GM23338 (cell line): ENCODE measurements around the gene CMTR1. TPM values are rescaled to one million over a fixed set of nuclear protein-coding genes. Genes with fewer than 3 reads are reported as not detected.
A peak's percentile ranks its signal among the peaks of the same experiment; 100 is the strongest.

Experiments
- ATAC-seq: fragments of 200-7000 bp; cut with Tn5 transposase; 3 replicates; pipeline ENCODE4 v1.9.1; 2020
- DNase-seq: peaks from one replicate; pipeline ENCODE4 v3.0.0-alpha.2; 2015; ENCODE audit warnings: low spot score
- H2AFZ ChIP-seq: fragments of 200-600 bp; sonication (generic); 2 replicates; pipeline ENCODE4 v1.8.0; 2016; ENCODE audit warnings: antibody characterized with exemption, mild to moderate bottlenecking, moderate library complexity
- H3F3A ChIP-seq: fragments of 200-600 bp; sonication (generic); replicated peaks from 2 replicates; pipeline ENCODE4 v1.8.0; 2017; ENCODE audit warnings: antibody characterized with exemption, mixed run types, low read depth
- H3K27ac ChIP-seq: fragments of 200-600 bp; sonication (generic); 2 replicates; pipeline ENCODE4 v1.6.1; 2016; ENCODE audit warnings: low read depth
- H3K27me3 ChIP-seq: fragments of 200-600 bp; sonication (generic); 2 replicates; pipeline ENCODE4 v1.8.0; 2016; ENCODE audit warnings: mild to moderate bottlenecking, mixed run types, moderate library complexity; ENCODE audit not compliant: insufficient read depth
- H3K36me3 ChIP-seq: fragments of 200-600 bp; sonication (generic); 2 replicates; pipeline ENCODE4 v1.8.0; 2016; ENCODE audit warnings: mild to moderate bottlenecking; ENCODE audit not compliant: insufficient read depth
- H3K4me1 ChIP-seq: fragments of 200-600 bp; sonication (generic); 2 replicates; pipeline ENCODE4 v1.8.0; 2016; ENCODE audit warnings: mild to moderate bottlenecking, moderate library complexity; ENCODE audit not compliant: insufficient read depth
- H3K4me2 ChIP-seq: fragments of 200-600 bp; sonication (generic); 2 replicates; pipeline ENCODE4 v1.7.1; 2017; ENCODE audit warnings: mixed run types
- H3K4me3 ChIP-seq: fragments of 200-600 bp; sonication (generic); 2 replicates; pipeline ENCODE4 v1.6.1; 2016; ENCODE audit warnings: mixed run types
- H3K79me2 ChIP-seq: fragments of 200-600 bp; sonication (generic); replicated peaks from 2 replicates; pipeline ENCODE4 v1.8.0; 2017; ENCODE audit warnings: mild to moderate bottlenecking; ENCODE audit not compliant: insufficient read depth
- H3K9me2 ChIP-seq: fragments of 200-600 bp; sonication (generic); 2 replicates; pipeline ENCODE4 v1.8.0; 2017; ENCODE audit not compliant: insufficient read depth
- H4K20me1 ChIP-seq: fragments of 200-600 bp; sonication (generic); replicated peaks from 2 replicates; pipeline ENCODE4 v1.8.0; 2017; ENCODE audit warnings: mild to moderate bottlenecking; ENCODE audit not compliant: insufficient read depth
- H3K27ac Mint-ChIP-seq: 2 replicates; pipeline ENCODE4 v1.8.0; 2020; ENCODE audit warnings: inconsistent platforms, mild to moderate bottlenecking, moderate library complexity, mixed read lengths
- H3K27me3 Mint-ChIP-seq: 3 replicates; pipeline ENCODE4 v1.8.0; 2022; ENCODE audit warnings: low read depth, mild to moderate bottlenecking, moderate library complexity, mixed read lengths, inconsistent platforms; ENCODE audit not compliant: insufficient read depth, poor library complexity
- H3K36me3 Mint-ChIP-seq: 3 replicates; pipeline ENCODE4 v1.8.0; 2021; ENCODE audit warnings: low read depth, mild to moderate bottlenecking, inconsistent platforms, moderate library complexity, mixed read lengths
- H3K4me1 Mint-ChIP-seq: 3 replicates; pipeline ENCODE4 v1.8.0; 2020; ENCODE audit warnings: mild to moderate bottlenecking, inconsistent platforms, mixed read lengths
- H3K4me3 Mint-ChIP-seq: 3 replicates; pipeline ENCODE4 v1.8.0; 2021; ENCODE audit warnings: moderate library complexity, mild to moderate bottlenecking, inconsistent platforms, mixed read lengths
- H3K9me3 Mint-ChIP-seq: 3 replicates; pipeline ENCODE4 v1.8.0; 2020; ENCODE audit warnings: moderate library complexity, mild to moderate bottlenecking, inconsistent platforms, mixed read lengths
- CREB1 ChIP-seq: fragments of 250-450 bp; sonication (Bioruptor Pico); IDR thresholded peaks from 2 replicates; pipeline ENCODE4 v1.5.0; 2020; ENCODE audit warnings: low read depth, mild to moderate bottlenecking, moderate library complexity
- EZH2 ChIP-seq: fragments of 200-600 bp; sonication (generic); IDR thresholded peaks from one replicate; pipeline ENCODE4 v1.8.0; 2017; ENCODE audit warnings: antibody characterized with exemption, mild to moderate bottlenecking, low read depth; ENCODE audit not compliant: unreplicated experiment
- EZH2phosphoT487 ChIP-seq: fragments of 200-600 bp; sonication (generic); IDR thresholded peaks from one replicate; pipeline ENCODE4 v1.8.1; 2018; ENCODE audit warnings: antibody characterized with exemption; ENCODE audit not compliant: unreplicated experiment
- JUNB ChIP-seq: IDR thresholded peaks from one replicate; pipeline ENCODE4 v1.6.1; 2016; ENCODE audit warnings: antibody characterized with exemption; ENCODE audit not compliant: unreplicated experiment
- NANOG ChIP-seq: IDR thresholded peaks from 2 replicates; pipeline ENCODE4 v1.6.1; 2016; ENCODE audit warnings: antibody characterized with exemption, borderline replicate concordance
- POLR2AphosphoS5 ChIP-seq: IDR thresholded peaks from 2 replicates; pipeline ENCODE4 v1.6.1; 2016; ENCODE audit warnings: antibody characterized with exemption, low read depth
- STAT1 ChIP-seq: IDR thresholded peaks from one replicate; pipeline ENCODE4 v1.6.1; 2016; ENCODE audit warnings: antibody characterized with exemption; ENCODE audit not compliant: unreplicated experiment
- ZNF331 ChIP-seq: fragments of 250-450 bp; sonication (Bioruptor Pico); IDR thresholded peaks from 2 replicates; pipeline ENCODE4 v1.5.0; 2020; ENCODE audit warnings: low read depth, mild to moderate bottlenecking, moderate library complexity
- polyA plus RNA-seq: library from polyadenylated mRNA; unstranded; fragments of >200 nt; fragmentation: Nextera tagmentation; extraction: Ambion mirVana; gene quantifications from 2 replicates; pipeline ENCODE4 v1.2.1, GENCODE V29; 2016
- total RNA-seq: library from RNA; depleted of rRNA; stranded (reverse); fragments of >200 nt; shearing (Covaris generic); gene quantifications from 2 replicates; pipeline ENCODE4 v1.2.3, GENCODE V29; 2014
- TF ChIP-seq, protein P1 (sequence below), 2 experiments: fragments of 200-600 bp in 1 of 2; sonication (generic) in 1 of 2; conservative IDR thresholded peaks; 2 replicates each; pipeline versions ENCODE4 v1.5.1 to v1.6.1; 2016 to 2017; ENCODE audit warnings: antibody characterized with exemption in 2 of 2, low read depth in 2 of 2, mild to moderate bottlenecking in 2 of 2, moderate library complexity in 1 of 2
- TF ChIP-seq, protein P2 (sequence below): IDR thresholded peaks from one replicate; pipeline ENCODE4 v1.6.1; 2018; ENCODE audit warnings: antibody characterized with exemption; ENCODE audit not compliant: unreplicated experiment

CMTR1 gene
- total and polyA plus RNA-seq, 2 experiments from 2014 or later, result 7.3 to 36.4 TPM

DNA sequence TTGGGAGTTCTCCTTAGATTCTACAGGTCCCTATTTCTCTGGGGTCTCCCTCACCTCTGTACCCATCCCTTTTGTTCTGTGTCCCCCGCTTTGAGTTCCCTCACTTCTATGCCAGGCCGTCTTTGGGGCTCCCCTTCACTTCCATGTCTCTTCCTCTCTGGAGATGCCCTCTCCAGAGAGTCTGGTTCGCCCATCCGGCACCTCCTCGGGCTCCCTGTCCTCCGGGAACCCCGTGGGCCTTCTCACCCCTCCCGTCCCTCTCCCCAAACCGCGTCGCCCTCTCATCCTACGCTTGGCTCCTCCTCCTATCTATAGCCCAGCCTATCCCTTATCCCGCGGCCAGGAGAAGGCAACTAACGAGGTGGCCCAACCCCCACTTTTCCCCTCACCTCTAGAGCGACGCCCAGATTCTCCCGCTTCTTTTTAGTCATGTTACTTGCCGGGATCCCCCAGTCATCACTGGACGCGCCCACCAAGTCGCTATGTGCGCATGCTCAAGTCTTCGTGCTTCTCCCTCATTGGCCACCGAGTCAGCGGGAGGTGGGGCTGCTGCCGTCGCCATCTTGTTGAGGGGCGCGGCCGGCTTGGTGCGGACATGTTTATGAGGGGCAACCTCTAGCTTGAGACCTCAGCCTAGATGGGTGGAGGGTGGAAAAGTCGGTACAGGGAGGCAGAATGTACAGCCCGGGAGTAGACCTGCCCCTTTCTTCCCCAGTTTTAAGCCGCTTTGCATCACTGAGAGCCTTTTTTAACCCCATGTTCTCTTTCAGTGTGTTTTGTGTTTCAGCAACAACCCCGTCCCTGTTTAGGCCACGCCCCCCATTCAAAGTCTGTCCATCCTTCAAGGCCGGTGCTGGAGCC, 66.6 kb downstream of the CMTR1 start, which contains the start of gene CCDC167:
Gene CCDC167 (minus strand): TSS at position 461 of the 861 bp plus-strand sequence. CDS start 30 bp downstream, at position 431.
- ATAC-seq, result peak; percentile 96
- Histone ChIP-seq H3K4me2 (peak within 1 kb of the TSS; percentile 79), H3K4me3 (peak within 1 kb of the TSS; percentile 61), H2AFZ (peak within 1 kb of the TSS; percentile 75), H4K20me1 (no peaks in the 10 kb centered on the region), H3K36me3 (no peaks in the 10 kb centered on the region), H3F3A (no peaks in the 10 kb centered on the region), H3K9me2 (no peaks in the 10 kb centered on the region), H3K4me1 (peaks cover 11% of the 10 kb centered on the region; the same call in 1 of the 2 replicates), H3K79me2 (no peaks in the 10 kb centered on the region), H3K27ac (peak within 1 kb of the TSS; percentile 86), H3K27me3 (no peaks in the 10 kb centered on the region)
- Mint-ChIP-seq H3K36me3 (no peaks in the 10 kb centered on the region), H3K27ac (peak within 1 kb of the TSS; percentile 96), H3K4me1 (peaks cover 31% of the 10 kb centered on the region), H3K27me3 (peaks cover 16% of the 10 kb centered on the region), H3K4me3 (peak within 1 kb of the TSS; percentile 82), H3K9me3 (peaks cover 2% of the 10 kb centered on the region; the same call in 1 of the 3 replicates)
- TF ChIP-seq CREB1 (CRISPR knock-in tag) (peak; percentile 82), POLR2AphosphoS5 (peak; percentile 73)
- TF ChIP-seq, protein P1, sequence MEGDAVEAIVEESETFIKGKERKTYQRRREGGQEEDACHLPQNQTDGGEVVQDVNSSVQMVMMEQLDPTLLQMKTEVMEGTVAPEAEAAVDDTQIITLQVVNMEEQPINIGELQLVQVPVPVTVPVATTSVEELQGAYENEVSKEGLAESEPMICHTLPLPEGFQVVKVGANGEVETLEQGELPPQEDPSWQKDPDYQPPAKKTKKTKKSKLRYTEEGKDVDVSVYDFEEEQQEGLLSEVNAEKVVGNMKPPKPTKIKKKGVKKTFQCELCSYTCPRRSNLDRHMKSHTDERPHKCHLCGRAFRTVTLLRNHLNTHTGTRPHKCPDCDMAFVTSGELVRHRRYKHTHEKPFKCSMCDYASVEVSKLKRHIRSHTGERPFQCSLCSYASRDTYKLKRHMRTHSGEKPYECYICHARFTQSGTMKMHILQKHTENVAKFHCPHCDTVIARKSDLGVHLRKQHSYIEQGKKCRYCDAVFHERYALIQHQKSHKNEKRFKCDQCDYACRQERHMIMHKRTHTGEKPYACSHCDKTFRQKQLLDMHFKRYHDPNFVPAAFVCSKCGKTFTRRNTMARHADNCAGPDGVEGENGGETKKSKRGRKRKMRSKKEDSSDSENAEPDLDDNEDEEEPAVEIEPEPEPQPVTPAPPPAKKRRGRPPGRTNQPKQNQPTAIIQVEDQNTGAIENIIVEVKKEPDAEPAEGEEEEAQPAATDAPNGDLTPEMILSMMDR (conservative IDR thresholded peaks at IDR 0.05; ENCODE audit: low read depth in 2 of 2), result no peak
- peak; percentile 100 for DNase-seq

DNA sequence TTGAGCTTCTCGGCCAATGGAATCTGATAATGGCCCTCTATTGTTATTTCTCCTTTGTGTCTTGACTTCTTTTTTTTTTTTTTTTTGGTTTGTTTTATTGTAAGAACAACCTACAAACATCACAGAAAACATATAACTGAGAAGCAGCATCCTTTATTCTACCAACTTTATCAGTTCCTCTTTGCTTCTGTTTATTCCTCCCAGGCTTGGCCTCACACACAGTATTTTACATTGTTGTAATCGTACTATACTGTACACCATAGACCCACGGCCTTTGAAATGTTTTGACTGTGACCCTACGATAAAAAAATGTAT, 67.2 kb downstream of the CMTR1 start:
- ATAC-seq (no peak), DNase-seq (no peak)
- no peaks in the 10 kb centered on the region for H4K20me1 ChIP-seq
- H3K36me3 Mint-ChIP-seq, result no peaks in the 10 kb centered on the region
- H3K36me3 ChIP-seq, result no peaks in the 10 kb centered on the region
- no peaks in the 10 kb centered on the region for H3F3A ChIP-seq
- peaks cover 11% of the 10 kb centered on the region; the same call in 1 of the 2 replicates for H3K4me1 ChIP-seq
- H3K27me3 ChIP-seq, result no peaks in the 10 kb centered on the region
- H3K4me2 ChIP-seq, result peak overlapping the region; percentile 46; the same call in 1 of the 2 replicates
- peaks cover 2% of the 10 kb centered on the region; the same call in 1 of the 3 replicates for H3K9me3 Mint-ChIP-seq
- peaks cover 16% of the 10 kb centered on the region for H3K27me3 Mint-ChIP-seq
- H3K79me2 ChIP-seq, result no peaks in the 10 kb centered on the region
- peak overlapping the region; percentile 96 for H3K27ac Mint-ChIP-seq
- no peaks in the 10 kb centered on the region for H3K9me2 ChIP-seq
- H2AFZ ChIP-seq, result peak overlapping the region; percentile 48; the same call in 1 of the 2 replicates
- peaks cover 31% of the 10 kb centered on the region for H3K4me1 Mint-ChIP-seq
- peak overlapping the region; percentile 48 for H3K4me3 ChIP-seq
- peak overlapping the region; percentile 82 for H3K4me3 Mint-ChIP-seq
- H3K27ac ChIP-seq, result peak overlapping the region; percentile 57; the same call in 1 of the 2 replicates
- TF ChIP-seq EZH2, result no peak
- TF ChIP-seq JUNB, result no peak
- TF ChIP-seq NANOG, result no peak
- TF ChIP-seq, protein P2, sequence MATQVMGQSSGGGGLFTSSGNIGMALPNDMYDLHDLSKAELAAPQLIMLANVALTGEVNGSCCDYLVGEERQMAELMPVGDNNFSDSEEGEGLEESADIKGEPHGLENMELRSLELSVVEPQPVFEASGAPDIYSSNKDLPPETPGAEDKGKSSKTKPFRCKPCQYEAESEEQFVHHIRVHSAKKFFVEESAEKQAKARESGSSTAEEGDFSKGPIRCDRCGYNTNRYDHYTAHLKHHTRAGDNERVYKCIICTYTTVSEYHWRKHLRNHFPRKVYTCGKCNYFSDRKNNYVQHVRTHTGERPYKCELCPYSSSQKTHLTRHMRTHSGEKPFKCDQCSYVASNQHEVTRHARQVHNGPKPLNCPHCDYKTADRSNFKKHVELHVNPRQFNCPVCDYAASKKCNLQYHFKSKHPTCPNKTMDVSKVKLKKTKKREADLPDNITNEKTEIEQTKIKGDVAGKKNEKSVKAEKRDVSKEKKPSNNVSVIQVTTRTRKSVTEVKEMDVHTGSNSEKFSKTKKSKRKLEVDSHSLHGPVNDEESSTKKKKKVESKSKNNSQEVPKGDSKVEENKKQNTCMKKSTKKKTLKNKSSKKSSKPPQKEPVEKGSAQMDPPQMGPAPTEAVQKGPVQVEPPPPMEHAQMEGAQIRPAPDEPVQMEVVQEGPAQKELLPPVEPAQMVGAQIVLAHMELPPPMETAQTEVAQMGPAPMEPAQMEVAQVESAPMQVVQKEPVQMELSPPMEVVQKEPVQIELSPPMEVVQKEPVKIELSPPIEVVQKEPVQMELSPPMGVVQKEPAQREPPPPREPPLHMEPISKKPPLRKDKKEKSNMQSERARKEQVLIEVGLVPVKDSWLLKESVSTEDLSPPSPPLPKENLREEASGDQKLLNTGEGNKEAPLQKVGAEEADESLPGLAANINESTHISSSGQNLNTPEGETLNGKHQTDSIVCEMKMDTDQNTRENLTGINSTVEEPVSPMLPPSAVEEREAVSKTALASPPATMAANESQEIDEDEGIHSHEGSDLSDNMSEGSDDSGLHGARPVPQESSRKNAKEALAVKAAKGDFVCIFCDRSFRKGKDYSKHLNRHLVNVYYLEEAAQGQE, result no peak
- no peak for TF ChIP-seq ZNF331 (CRISPR knock-in tag)
- TF ChIP-seq POLR2AphosphoS5, result no peak
- TF ChIP-seq EZH2phosphoT487, result no peak
- no peak for TF ChIP-seq STAT1
